IMR-90 (cell line): ENCODE measurements around the gene EVI2A. TPM values are rescaled to one million over a fixed set of nuclear protein-coding genes. Genes with fewer than 3 reads are reported as not detected.
"Not testable (repeated sequence)": the region's sequence is repeated elsewhere in the genome, so short reads cannot be mapped to it uniquely, and the experiment has no call there.

Source experiments
- ATAC-seq: fragments of 200-7000 bp; cut with Tn5 transposase; 2 replicates; pipeline ENCODE4 v1.9.1; 2020; ENCODE audit warnings: low read depth, mild to moderate bottlenecking, moderate library complexity
- BruUV-seq: library from RNA; stranded (reverse); fragments of 400-500 nt; replicated peaks from 2 replicates; lab custom pipeline; 2021; lab: Mats Ljungman, UMichigan
- CTCF ChIA-PET: fragments of 300-600 bp; formaldehyde crosslinking; extraction: SDS; loops from one replicate; lab custom pipeline; 2021; ENCODE audit warnings: antibody characterized with exemption; lab: Yijun Ruan, JAX
- POLR2A ChIA-PET: fragments of 300-600 bp; sonication (Branson Sonifier 250); formaldehyde crosslinking; loops from one replicate; lab custom pipeline; 2022; ENCODE audit warnings: antibody characterized with exemption; ENCODE audit not compliant: unreplicated experiment; lab: Charles Lee
- DNase-seq: peaks from one replicate; pipeline ENCODE4 v3.0.0; 2013
- H2AFZ ChIP-seq: replicated peaks from 2 replicates; pipeline ENCODE3; 2013; ENCODE audit warnings: low read length, mild to moderate bottlenecking; ENCODE audit not compliant: poor library complexity
- H2AK5ac ChIP-seq: 2 replicates; pipeline ENCODE4 v1.6.1; 2013; ENCODE audit warnings: low read depth, low read length, inconsistent platforms
- H2AK9ac ChIP-seq: replicated peaks from 2 replicates; pipeline ENCODE3; 2013; ENCODE audit warnings: mild to moderate bottlenecking, low read depth, low read length, moderate library complexity; ENCODE audit not compliant: poor library complexity
- H2BK120ac ChIP-seq: 2 replicates; pipeline ENCODE4 v1.6.1; 2013; ENCODE audit warnings: low read depth, low read length, inconsistent platforms
- H2BK15ac ChIP-seq: 3 replicates; pipeline ENCODE4 v1.6.1; 2013; ENCODE audit warnings: low read depth, low read length, inconsistent platforms
- H2BK20ac ChIP-seq: 2 replicates; pipeline ENCODE4 v1.6.1; 2013; ENCODE audit warnings: low read depth, mild to moderate bottlenecking, inconsistent platforms, low read length, moderate library complexity
- H2BK5ac ChIP-seq: 2 replicates; pipeline ENCODE4 v1.6.1; 2013; ENCODE audit warnings: mild to moderate bottlenecking, low read depth, low read length, inconsistent platforms; ENCODE audit not compliant: poor library complexity, severe bottlenecking
- H3K14ac ChIP-seq: replicated peaks from 2 replicates; pipeline ENCODE4 v1.6.1; 2013; ENCODE audit warnings: low read depth, low read length, inconsistent platforms
- H3K18ac ChIP-seq: 2 replicates; pipeline ENCODE4 v1.6.1; 2013; ENCODE audit warnings: low read depth, low read length, control low read depth
- H3K23ac ChIP-seq: 2 replicates; pipeline ENCODE4 v1.6.1; 2013; ENCODE audit warnings: low read depth, low read length, inconsistent platforms
- H3K27ac ChIP-seq: 2 replicates; pipeline ENCODE4 v1.5.1; 2013; ENCODE audit warnings: mild to moderate bottlenecking, control low read depth, low read length; ENCODE audit not compliant: insufficient read depth
- H3K27me3 ChIP-seq: 2 replicates; pipeline ENCODE4 v1.6.1; 2013; ENCODE audit warnings: low read length; ENCODE audit not compliant: control insufficient read depth, insufficient read depth
- H3K36me3 ChIP-seq: 2 replicates; pipeline ENCODE4 v1.6.1; 2013; ENCODE audit warnings: low read length, mixed read lengths; ENCODE audit not compliant: control insufficient read depth, insufficient read depth
- H3K4ac ChIP-seq: 2 replicates; pipeline ENCODE4 v1.6.1; 2013; ENCODE audit warnings: low read depth, low read length, inconsistent platforms
- H3K4me1 ChIP-seq: 2 replicates; pipeline ENCODE4 v1.6.1; 2013; ENCODE audit warnings: low read length, mixed read lengths; ENCODE audit not compliant: control insufficient read depth, insufficient read depth
- H3K4me2 ChIP-seq: 2 replicates; pipeline ENCODE4 v1.6.1; 2013; ENCODE audit warnings: low read depth, mild to moderate bottlenecking, control low read depth, low read length, moderate library complexity
- H3K4me3 ChIP-seq: 2 replicates; pipeline ENCODE4 v1.5.1; 2013; ENCODE audit warnings: low read depth, mild to moderate bottlenecking, control low read depth, low read length, moderate library complexity; ENCODE audit not compliant: insufficient read depth
- H3K56ac ChIP-seq: 2 replicates; pipeline ENCODE4 v1.6.1; 2013; ENCODE audit warnings: low read length, inconsistent platforms; ENCODE audit not compliant: insufficient read depth; ENCODE audit errors: extremely low read depth
- H3K79me1 ChIP-seq, 2 experiments: 2 replicates each; pipeline ENCODE4 v1.6.1; 2013; ENCODE audit warnings: low read length in 2 of 2, inconsistent platforms in 1 of 2, low read depth in 1 of 2
- H3K9ac ChIP-seq: 2 replicates; pipeline ENCODE4 v1.6.1; 2013; ENCODE audit warnings: low read depth, low read length, control low read depth
- H3K9me1 ChIP-seq: 2 replicates; pipeline ENCODE4 v1.6.1; 2013; ENCODE audit warnings: low read length, inconsistent platforms; ENCODE audit not compliant: insufficient read depth
- H3K9me3 ChIP-seq: 2 replicates; pipeline ENCODE4 v1.6.1; 2013; ENCODE audit warnings: low read length; ENCODE audit not compliant: control insufficient read depth, insufficient read depth
- H4K20me1 ChIP-seq: 2 replicates; pipeline ENCODE4 v1.6.1; 2013; ENCODE audit warnings: low read length, inconsistent platforms; ENCODE audit not compliant: insufficient read depth
- H4K5ac ChIP-seq: 2 replicates; pipeline ENCODE4 v1.6.1; 2013; ENCODE audit warnings: mild to moderate bottlenecking, low read depth, low read length, control low read depth
- H4K8ac ChIP-seq, 2 experiments: 2 replicates each; pipeline ENCODE4 v1.6.1; 2013; ENCODE audit warnings: low read depth in 2 of 2, low read length in 2 of 2, control low read depth in 1 of 2, inconsistent platforms in 1 of 2
- H4K91ac ChIP-seq: 2 replicates; pipeline ENCODE4 v1.6.1; 2013; ENCODE audit warnings: low read depth, low read length, inconsistent platforms; ENCODE audit not compliant: insufficient read depth
- MXI1 ChIP-seq: IDR thresholded peaks from 2 replicates; pipeline ENCODE4 v1.6.1; 2012; ENCODE audit warnings: low read depth, mild to moderate bottlenecking, low read length, moderate library complexity, borderline replicate concordance
- NFE2L2 ChIP-seq: fragments of 150-350 bp; IDR thresholded peaks from 2 replicates; pipeline ENCODE4 v1.6.1; 2016; ENCODE audit warnings: low read depth, mild to moderate bottlenecking, low read length
- WGBS, 2 experiments: methylation state at CpG; one replicate each; pipeline versions ENCODE4 v1.1.5 to v1.1.7; 2013; ENCODE audit warnings: missing lambda C conversion rate in 2 of 2; ENCODE audit not compliant: insufficient read length in 1 of 2; ENCODE audit errors: extremely low coverage in 2 of 2; 5-methylcytosine and 5-hydroxymethylcytosine counted together
- dilution Hi-C: fragments of 300-500 bp; cut with HindIII; formaldehyde crosslinking; loops from one replicate; pipeline ENCODE4 v1.14.3; 2018; ENCODE audit warnings: low sequenced_read_pairs; ENCODE audit not compliant: unreplicated experiment
- in situ Hi-C: fragments of 300-500 bp; cut with MboI; formaldehyde crosslinking; loops from 3 replicates; pipeline ENCODE4 v1.14.3; 2019; ENCODE audit warnings: low sequenced_read_pairs, inconsistent platforms, mixed read lengths
- intact Hi-C: fragments of 100-400 bp; cut with micrococcal nuclease; formaldehyde crosslinking; loops from 2 replicates; pipeline ENCODE4 v1.10.0; 2022
- polyA plus RNA-seq, 3 experiments: library from polyadenylated mRNA; depleted of rRNA; stranded (reverse); fragments of >200 nt; gene quantifications; 2 replicates each; pipeline ENCODE4 v1.2.3, GENCODE V29; 2012; ENCODE audit warnings: low replicate concordance in 1 of 3
- total RNA-seq: library from RNA; depleted of rRNA; stranded (reverse); fragments of >200 nt; gene quantifications from 2 replicates; pipeline ENCODE4 v1.2.3, GENCODE V29; 2012

The EVI2A gene
- total and polyA plus RNA-seq, 2 of the 4 experiments (the other 2 are of a cell fraction): 0.50 to 0.90 TPM

- H2AFZ ChIP-seq: no peak overlapping the region
- in situ Hi-C loops (no loop called here), intact Hi-C loops (no loop called here), dilution Hi-C loops (no loop called here)
- H3K27ac ChIP-seq: no peak overlapping the region
- TF ChIP-seq MXI1 (no peak), NFE2L2 (no peak)
- no peaks in the 10 kb centered on the region for H4K20me1 ChIP-seq
- no peak for ATAC-seq
- H3K79me1 ChIP-seq: peaks cover 6 to 26% of the 10 kb centered on the region in 2 experiments; a peak in 3 of 4 replicates
- H3K23ac ChIP-seq: no peak overlapping the region
- no peak overlapping the region for H3K4me2 ChIP-seq
- H2BK120ac ChIP-seq: no peak overlapping the region
- no peak overlapping the region for H3K4me3 ChIP-seq
- H3K4ac ChIP-seq: no peak overlapping the region
- H3K36me3 ChIP-seq: peaks cover 1% of the 10 kb centered on the region; the same call in 1 of the 2 replicates
- WGBS, 2 experiments: no CpG with 5 or more reads among the region's 3 CpGs
- no peak overlapping the region for H2BK5ac ChIP-seq
- ChIA-PET POLR2A (no interaction called here), CTCF (no interaction called here)
- H2AK9ac ChIP-seq: no peak overlapping the region
- BruUV-seq: no TSS peak
- H4K8ac ChIP-seq: no peak overlapping the region
- no peaks in the 10 kb centered on the region; the same call in 1 of the 2 replicates for H3K9me1 ChIP-seq
- H3K9ac ChIP-seq: no peak overlapping the region
- no peaks in the 10 kb centered on the region for H3K9me3 ChIP-seq
- H3K14ac ChIP-seq: no peak overlapping the region
- no peak overlapping the region for H4K91ac ChIP-seq
- H3K4me1 ChIP-seq: no peaks in the 10 kb centered on the region
- DNase-seq: no peak
- no peak overlapping the region for H2AK5ac ChIP-seq
- no peak overlapping the region for H2BK20ac ChIP-seq
- H3K27me3 ChIP-seq: no peaks in the 10 kb centered on the region
- H3K56ac ChIP-seq: no peak overlapping the region
- H3K18ac ChIP-seq: no peak overlapping the region
- no peak overlapping the region for H4K5ac ChIP-seq
- H2BK15ac ChIP-seq: no peak overlapping the region
Observed at GRCh38 chr17:31289790-31290189, 31.6 kb downstream of the EVI2A start.

- H3K27me3 ChIP-seq, CTCF ChIA-PET, in situ Hi-C loops, H3K4ac ChIP-seq, H3K27ac ChIP-seq, H4K5ac ChIP-seq, H3K18ac ChIP-seq, H4K20me1 ChIP-seq, H2BK20ac ChIP-seq, BruUV-seq, H3K9ac ChIP-seq, H2BK15ac ChIP-seq, H3K4me2 ChIP-seq, H4K8ac ChIP-seq, dilution Hi-C loops, intact Hi-C loops, H2BK120ac ChIP-seq, H3K4me1 ChIP-seq, H3K9me1 ChIP-seq, H3K56ac ChIP-seq, H2AFZ ChIP-seq, H4K91ac ChIP-seq, H3K9me3 ChIP-seq, H3K23ac ChIP-seq, H3K4me3 ChIP-seq, H2AK9ac ChIP-seq, ATAC-seq, POLR2A ChIA-PET, H3K14ac ChIP-seq, H2BK5ac ChIP-seq, H2AK5ac ChIP-seq, DNase-seq, H3K36me3 ChIP-seq: not testable (repeated sequence)
- no CpG with 5 or more reads among the region's 1 CpG for WGBS, 2 experiments
- peaks cover 6 to 27% of the 10 kb centered on the region in 2 experiments; a peak in 3 of 4 replicates for H3K79me1 ChIP-seq
Observed at GRCh38 chr17:31287932-31288331, 33.5 kb downstream of the EVI2A start.
